SK-N-SH treated with all-trans-retinoic acid at 6 μM for 48 hours (cell line): ENCODE measurements around the gene EIF1AY.

Source experiments
- ATAC-seq: fragments of 200-7000 bp; cut with Tn5 transposase; 3 replicates; pipeline ENCODE4 v1.9.1; 2020; ENCODE audit warnings: mild to moderate bottlenecking, moderate library complexity
- ARNTL ChIP-seq: fragments of 450-650 bp; formaldehyde crosslinking; IDR thresholded peaks from 2 replicates; pipeline ENCODE4 v1.5.0; 2020; ENCODE audit warnings: low read depth, mild to moderate bottlenecking, moderate library complexity, borderline replicate concordance
- BACH2 ChIP-seq: fragments of 250-450 bp; sonication (Bioruptor Pico); IDR thresholded peaks from 2 replicates; pipeline ENCODE4 v1.9.0; 2021; ENCODE audit warnings: mild to moderate bottlenecking, borderline replicate concordance
- CREB5 ChIP-seq: fragments of 250-450 bp; sonication (Bioruptor Pico); IDR thresholded peaks from 2 replicates; pipeline ENCODE4 v1.5.1; 2020; ENCODE audit warnings: low read depth, mild to moderate bottlenecking, moderate library complexity
- CSRNP3 ChIP-seq: fragments of 250-450 bp; sonication (Bioruptor Pico); IDR thresholded peaks from 2 replicates; pipeline ENCODE4 v1.5.1; 2021; ENCODE audit warnings: mild to moderate bottlenecking, moderate library complexity
- ESRRG ChIP-seq: fragments of 250-450 bp; sonication (Bioruptor Pico); IDR thresholded peaks from 2 replicates; pipeline ENCODE4 v1.6.1; 2021; ENCODE audit warnings: mild to moderate bottlenecking
- GLIS3 ChIP-seq: fragments of 250-450 bp; sonication (Bioruptor Pico); IDR thresholded peaks from 2 replicates; pipeline ENCODE4 v1.5.0; 2020; ENCODE audit warnings: mild to moderate bottlenecking, moderate library complexity
- OSR1 ChIP-seq: fragments of 250-450 bp; sonication (Bioruptor Pico); IDR thresholded peaks from 2 replicates; pipeline ENCODE4 v1.8.0; 2022; ENCODE audit warnings: moderate library complexity, mild to moderate bottlenecking, inconsistent platforms
- PPARA ChIP-seq: fragments of 250-450 bp; sonication (Bioruptor Pico); IDR thresholded peaks from 2 replicates; pipeline ENCODE4 v1.5.0; 2020; ENCODE audit warnings: mild to moderate bottlenecking, borderline replicate concordance
- RARB ChIP-seq: fragments of 250-450 bp; sonication (Bioruptor Pico); IDR thresholded peaks from 2 replicates; pipeline ENCODE4 v1.8.0; 2021; ENCODE audit warnings: mild to moderate bottlenecking, moderate library complexity
- TCF4 ChIP-seq: fragments of 250-450 bp; sonication (Bioruptor Pico); IDR thresholded peaks from 2 replicates; pipeline ENCODE4 v1.8.0; 2021; ENCODE audit warnings: mild to moderate bottlenecking, moderate library complexity, borderline replicate concordance
- TSHZ2 ChIP-seq: fragments of 250-450 bp; sonication (Bioruptor Pico); IDR thresholded peaks from 2 replicates; pipeline ENCODE4 v1.5.0; 2020; ENCODE audit warnings: mild to moderate bottlenecking, moderate library complexity
- ZC3H10 ChIP-seq: fragments of 250-450 bp; sonication (Bioruptor Pico); IDR thresholded peaks from 2 replicates; pipeline ENCODE4 v1.5.1; 2021; ENCODE audit warnings: mild to moderate bottlenecking, moderate library complexity
- ZFP3 ChIP-seq: fragments of 250-450 bp; sonication (Bioruptor Pico); IDR thresholded peaks from 2 replicates; pipeline ENCODE4 v1.5.0; 2020; ENCODE audit warnings: mild to moderate bottlenecking, moderate library complexity
- ZNF565 ChIP-seq: fragments of 450-650 bp; formaldehyde crosslinking; conservative IDR thresholded peaks from 2 replicates; pipeline ENCODE4 v1.5.0; 2020; ENCODE audit warnings: low read depth, mild to moderate bottlenecking, moderate library complexity
- ZNF70 ChIP-seq: fragments of 450-650 bp; formaldehyde crosslinking; IDR thresholded peaks from 2 replicates; pipeline ENCODE4 v1.5.0; 2020; ENCODE audit warnings: mild to moderate bottlenecking, moderate library complexity
- ZNF8 ChIP-seq: fragments of 450-650 bp; formaldehyde crosslinking; IDR thresholded peaks from 2 replicates; pipeline ENCODE4 v1.5.0; 2020; ENCODE audit warnings: mild to moderate bottlenecking, moderate library complexity
- TF ChIP-seq, protein P1 (sequence below): fragments of 250-450 bp; sonication (Bioruptor Pico); IDR thresholded peaks from 2 replicates; pipeline ENCODE4 v1.8.0; 2020; ENCODE audit warnings: mild to moderate bottlenecking, moderate library complexity, borderline replicate concordance
- TF ChIP-seq, protein P2 (sequence below): fragments of 250-450 bp; sonication (Bioruptor Pico); IDR thresholded peaks from 2 replicates; pipeline ENCODE4 v1.8.0; 2021; ENCODE audit warnings: low read depth, mild to moderate bottlenecking, moderate library complexity, borderline replicate concordance

The EIF1AY gene

DNA sequence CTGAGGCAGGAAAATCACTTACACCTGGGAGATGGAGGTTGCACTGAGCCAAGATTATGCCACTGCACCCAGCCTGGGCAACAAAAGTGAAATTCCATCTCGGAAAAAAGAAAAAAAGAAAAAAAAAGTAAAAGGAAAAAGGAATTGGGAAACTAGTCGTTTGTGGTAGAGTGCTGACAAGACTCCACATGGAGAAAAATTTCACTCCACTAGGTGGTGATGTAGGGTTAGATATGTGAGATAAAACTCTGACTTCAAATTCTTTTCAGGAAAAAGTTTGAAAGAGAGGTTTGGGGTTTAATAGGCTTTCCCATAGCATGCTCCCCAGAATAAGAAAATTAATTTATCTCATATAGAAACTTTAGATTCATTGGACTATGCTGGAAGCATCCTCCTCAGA is 16.9 kb upstream of the EIF1AY start:
- TF ChIP-seq ARNTL (CRISPR knock-in tag) (no peak), ZNF8 (CRISPR knock-in tag) (no peak), TSHZ2 (CRISPR knock-in tag) (no peak), OSR1 (CRISPR knock-in tag) (no peak), ESRRG (CRISPR knock-in tag) (no peak), ZFP3 (CRISPR knock-in tag) (no peak), CREB5 (no peak), ZC3H10 (CRISPR knock-in tag) (no peak)
- TF ChIP-seq, protein P1, sequence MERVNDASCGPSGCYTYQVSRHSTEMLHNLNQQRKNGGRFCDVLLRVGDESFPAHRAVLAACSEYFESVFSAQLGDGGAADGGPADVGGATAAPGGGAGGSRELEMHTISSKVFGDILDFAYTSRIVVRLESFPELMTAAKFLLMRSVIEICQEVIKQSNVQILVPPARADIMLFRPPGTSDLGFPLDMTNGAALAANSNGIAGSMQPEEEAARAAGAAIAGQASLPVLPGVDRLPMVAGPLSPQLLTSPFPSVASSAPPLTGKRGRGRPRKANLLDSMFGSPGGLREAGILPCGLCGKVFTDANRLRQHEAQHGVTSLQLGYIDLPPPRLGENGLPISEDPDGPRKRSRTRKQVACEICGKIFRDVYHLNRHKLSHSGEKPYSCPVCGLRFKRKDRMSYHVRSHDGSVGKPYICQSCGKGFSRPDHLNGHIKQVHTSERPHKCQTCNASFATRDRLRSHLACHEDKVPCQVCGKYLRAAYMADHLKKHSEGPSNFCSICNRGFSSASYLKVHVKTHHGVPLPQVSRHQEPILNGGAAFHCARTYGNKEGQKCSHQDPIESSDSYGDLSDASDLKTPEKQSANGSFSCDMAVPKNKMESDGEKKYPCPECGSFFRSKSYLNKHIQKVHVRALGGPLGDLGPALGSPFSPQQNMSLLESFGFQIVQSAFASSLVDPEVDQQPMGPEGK (CRISPR knock-in tag) = no peak

GRCh38 chrY:20559873-20560512 is 15.6 kb upstream of the EIF1AY start:
- TF ChIP-seq BACH2 = no peak
- no peak for TF ChIP-seq TSHZ2 (CRISPR knock-in tag)
- no peak for TF ChIP-seq ZNF8 (CRISPR knock-in tag)
- TF ChIP-seq RARB (CRISPR knock-in tag) = no peak
- no peak for TF ChIP-seq ZNF70
- no peak for TF ChIP-seq TCF4 (CRISPR knock-in tag)
- no peak for TF ChIP-seq CREB5
- TF ChIP-seq ARNTL (CRISPR knock-in tag) = no peak
- no peak for TF ChIP-seq CSRNP3 (CRISPR knock-in tag)
- TF ChIP-seq ZC3H10 (CRISPR knock-in tag) = no peak
- no peak for TF ChIP-seq ZNF565 (CRISPR knock-in tag)
- TF ChIP-seq, protein P2, sequence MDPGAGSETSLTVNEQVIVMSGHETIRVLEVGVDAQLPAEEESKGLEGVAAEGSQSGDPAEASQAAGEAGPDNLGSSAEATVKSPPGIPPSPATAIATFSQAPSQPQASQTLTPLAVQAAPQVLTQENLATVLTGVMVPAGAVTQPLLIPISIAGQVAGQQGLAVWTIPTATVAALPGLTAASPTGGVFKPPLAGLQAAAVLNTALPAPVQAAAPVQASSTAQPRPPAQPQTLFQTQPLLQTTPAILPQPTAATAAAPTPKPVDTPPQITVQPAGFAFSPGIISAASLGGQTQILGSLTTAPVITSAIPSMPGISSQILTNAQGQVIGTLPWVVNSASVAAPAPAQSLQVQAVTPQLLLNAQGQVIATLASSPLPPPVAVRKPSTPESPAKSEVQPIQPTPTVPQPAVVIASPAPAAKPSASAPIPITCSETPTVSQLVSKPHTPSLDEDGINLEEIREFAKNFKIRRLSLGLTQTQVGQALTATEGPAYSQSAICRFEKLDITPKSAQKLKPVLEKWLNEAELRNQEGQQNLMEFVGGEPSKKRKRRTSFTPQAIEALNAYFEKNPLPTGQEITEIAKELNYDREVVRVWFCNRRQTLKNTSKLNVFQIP = no peak
- no peak for TF ChIP-seq ZFP3 (CRISPR knock-in tag)
- TF ChIP-seq PPARA (CRISPR knock-in tag) = no peak
- TF ChIP-seq GLIS3 (CRISPR knock-in tag) = no peak

More for the DNA sequence above, 16.9 kb upstream of the EIF1AY start:
- ATAC-seq = no peak

More at GRCh38 chrY:20559873-20560512, 15.6 kb upstream of the EIF1AY start:
- ATAC-seq = no peak
